ENCODE measurements around the gene DUSP28. TPM values are rescaled to one million over a fixed set of nuclear protein-coding genes. Genes with fewer than 3 reads are reported as not detected.

Gene DUSP28
- total and polyA plus RNA-seq, 2 of the 8 experiments (the other 6 are each of a cell fraction or from before 2014, with no cell fraction given) = 2.1 to 2.3 TPM

GRCh38 chr2:240560480-240561324, 545 bp downstream of the DUSP28 start (continued):
- TF ChIP-seq TBP (IDR thresholded peaks at IDR 0.05; ENCODE audit: low read depth, low read length) (peak; percentile 77; the same call in 1 of the 2 replicates), SIRT6 (IDR thresholded peaks at IDR 0.05; ENCODE audit: low read length) (no peak), SUZ12 (IDR thresholded peaks at IDR 0.05; ENCODE audit: low read length) (no peak), CBX5 (IDR thresholded peaks at IDR 0.05; ENCODE audit: low read depth, low read length) (no peak), GTF2F1 (IDR thresholded peaks at IDR 0.05; ENCODE audit: borderline replicate concordance, low read depth, low read length) (no peak), ZNF274 (IDR thresholded peaks at IDR 0.05; ENCODE audit: borderline replicate concordance, extremely low read depth, low read length) (no peak), CTBP2 (IDR thresholded peaks at IDR 0.05; ENCODE audit: borderline replicate concordance, insufficient read depth, insufficient read length, low read length) (no peak), SAP30 (IDR thresholded peaks at IDR 0.05; ENCODE audit: insufficient read depth, insufficient replicate concordance, low read length) (no peak), CTCF (IDR thresholded peaks at IDR 0.05; ENCODE audit: control extremely low read depth in 1 of 3, insufficient read depth in 1 of 3, low read depth in 1 of 3, low read length in 3 of 3) (peak in 1 of 3 experiments; percentile 27; a peak in 2 of 4 replicates), CHD1 (IDR thresholded peaks at IDR 0.05; ENCODE audit: low read depth, low read length) (no peak), SP1 (IDR thresholded peaks at IDR 0.05; ENCODE audit: low read depth, low read length) (peak; percentile 78), JUN (IDR thresholded peaks at IDR 0.05; ENCODE audit: low read depth, low read length) (no peak), KDM4A (IDR thresholded peaks at IDR 0.05; ENCODE audit: low read depth, low read length, severe bottlenecking) (peak; percentile 99), MAFK (IDR thresholded peaks at IDR 0.05; ENCODE audit: low read depth, low read length) (no peak), HDAC2 (IDR thresholded peaks at IDR 0.05; ENCODE audit: borderline replicate concordance in 1 of 2, low read depth in 2 of 2, low read length in 2 of 2) (no peak; a peak in 2 of 4 replicates), SIX5 (IDR thresholded peaks at IDR 0.05; ENCODE audit: low read depth, low read length) (no peak), SRF (IDR thresholded peaks at IDR 0.05; ENCODE audit: low read depth, low read length) (no peak), EGR1 (IDR thresholded peaks at IDR 0.05; ENCODE audit: borderline replicate concordance, low read depth, low read length) (no peak), USF2 (IDR thresholded peaks at IDR 0.05; ENCODE audit: low read length) (no peak), TAF7 (optimal IDR thresholded peaks at IDR 0.05; ENCODE audit: borderline replicate concordance, low read depth, low read length) (no peak)

Measured in H1 (cell line).